Fibroblast of peridontal ligament (primary cell): ENCODE measurements around the gene SNAPIN.

Source experiments
- DNase-seq: peaks from one replicate; pipeline ENCODE4 v3.0.0-alpha.2; 2010; ENCODE audit errors: extremely low read depth

Gene SNAPIN

GRCh38 chr1:153658400-153659174, at the start of gene SNAPIN:
Gene SNAPIN (plus strand): TSS chr1:153658703. CDS start chr1:153658744, 41 bp downstream.
- DNase-seq: peak; percentile 84

- peak; percentile 66 for DNase-seq
Observed at GRCh38 chr1:153608742-153609584, 49.5 kb upstream of the SNAPIN start.

GRCh38 chr1:153609585-153609907, 49.0 kb upstream of the SNAPIN start:
- DNase-seq: no peak

- DNase-seq: no peak
Observed at GRCh38 chr1:153610334-153610733, 48.2 kb upstream of the SNAPIN start.

GRCh38 chr1:153610811-153611301, 47.6 kb upstream of the SNAPIN start:
- DNase-seq: no peak

GRCh38 chr1:153611356-153611755, 47.1 kb upstream of the SNAPIN start:
- no peak for DNase-seq

- no peak for DNase-seq
Observed at GRCh38 chr1:153612111-153612754, 46.3 kb upstream of the SNAPIN start.

- DNase-seq: peak; percentile 61
Observed at GRCh38 chr1:153612755-153613331, 45.7 kb upstream of the SNAPIN start, which contains the start of gene S100A16. Gene S100A16 (minus strand): TSS chr1:153613137. CDS start chr1:153608151, 4,986 bp downstream.

- DNase-seq: no peak
Observed at GRCh38 chr1:153613406-153613805, 45.1 kb upstream of the SNAPIN start.

- peak; percentile 20 for DNase-seq
Observed at GRCh38 chr1:153614189-153614900, 44.2 kb upstream of the SNAPIN start.

- no peak for DNase-seq
Observed at GRCh38 chr1:153614906-153615305, 43.6 kb upstream of the SNAPIN start.

GRCh38 chr1:153615406-153615805, 43.1 kb upstream of the SNAPIN start:
- no peak for DNase-seq

- DNase-seq: no peak
Observed at GRCh38 chr1:153616144-153616916, 42.2 kb upstream of the SNAPIN start, which contains the start of gene S100A14. Gene S100A14 (minus strand): TSS chr1:153616325. CDS start chr1:153615858, 467 bp downstream.

GRCh38 chr1:153616917-153617311, 41.6 kb upstream of the SNAPIN start:
- no peak for DNase-seq

- peak; percentile 41 for DNase-seq
Observed at GRCh38 chr1:153617663-153618062, 40.8 kb upstream of the SNAPIN start.

- DNase-seq: no peak
Observed at GRCh38 chr1:153619171-153619570, 39.3 kb upstream of the SNAPIN start.

- DNase-seq: no peak
Observed at GRCh38 chr1:153623101-153623500, 35.4 kb upstream of the SNAPIN start.

- no peak for DNase-seq
Observed at GRCh38 chr1:153624965-153625611, 33.4 kb upstream of the SNAPIN start.

- no peak for DNase-seq
Observed at GRCh38 chr1:153626477-153626903, 32.0 kb upstream of the SNAPIN start.
